ENCODE measurements around the gene NECTIN4.

The NECTIN4 gene

GRCh38 chr1:161092621-161093028 lies 3.3 kb upstream of the NECTIN4 start:
- Histone ChIP-seq H3K27me3 (replicated peaks; ENCODE audit: control insufficient read depth, insufficient read depth, low read length, poor library complexity, severe bottlenecking) (no peaks in the 10 kb centered on the region), H3K9me3 (ENCODE audit: control insufficient read depth, low read length) (no peaks in the 10 kb centered on the region), H3K4me1 (ENCODE audit: control insufficient read depth, insufficient read depth, low read length, poor library complexity, severe bottlenecking) (no peaks in the 10 kb centered on the region), H3K27ac (ENCODE audit: insufficient read depth, low read length, poor library complexity, severe bottlenecking) (no peak overlapping the region), H3K4me3 (ENCODE audit: insufficient read depth, low read depth, low read length, poor library complexity, severe bottlenecking) (no peak overlapping the region), H3K36me3 (ENCODE audit: control insufficient read depth, insufficient read depth, low read length) (no peaks in the 10 kb centered on the region)
- no peak for DNase-seq

- DNase-seq = no peak
- H3K36me3 ChIP-seq (ENCODE audit: control insufficient read depth, insufficient read depth, low read length) = no peaks in the 10 kb centered on the region
- H3K9me3 ChIP-seq (ENCODE audit: control insufficient read depth, low read length) = no peaks in the 10 kb centered on the region
- no peak overlapping the region for H3K4me3 ChIP-seq (ENCODE audit: insufficient read depth, low read depth, low read length, poor library complexity, severe bottlenecking)
- H3K27ac ChIP-seq (ENCODE audit: insufficient read depth, low read length, poor library complexity, severe bottlenecking) = no peak overlapping the region
- H3K4me1 ChIP-seq (ENCODE audit: control insufficient read depth, insufficient read depth, low read length, poor library complexity, severe bottlenecking) = no peaks in the 10 kb centered on the region
- H3K27me3 ChIP-seq (replicated peaks; ENCODE audit: control insufficient read depth, insufficient read depth, low read length, poor library complexity, severe bottlenecking) = no peaks in the 10 kb centered on the region
These were observed 2.6 kb upstream of the NECTIN4 start for GRCh38 chr1:161091796-161092507.

DNA sequence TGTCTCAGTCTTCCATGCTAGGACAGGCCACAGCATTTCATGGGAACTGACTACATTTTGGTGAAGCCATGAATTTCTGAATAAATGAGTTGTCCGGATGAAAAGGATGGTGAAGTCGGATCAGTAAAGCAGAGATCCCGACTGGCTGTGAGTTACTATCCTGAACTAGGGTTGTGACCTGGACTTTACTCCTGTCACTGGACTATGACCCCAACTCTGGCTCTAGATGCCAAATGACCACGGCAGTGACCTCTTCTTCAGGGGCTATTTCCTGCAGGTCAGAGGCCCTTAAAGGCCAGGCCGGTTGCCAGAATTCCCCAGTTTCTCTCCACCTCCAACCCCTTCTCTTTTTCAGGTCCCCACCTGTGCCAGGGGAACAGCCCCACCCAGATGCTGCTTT lies 1.7 kb upstream of the NECTIN4 start:
- Histone ChIP-seq H3K27ac (ENCODE audit: insufficient read depth, low read length, poor library complexity, severe bottlenecking) (no peak overlapping the region), H3K27me3 (replicated peaks; ENCODE audit: control insufficient read depth, insufficient read depth, low read length, poor library complexity, severe bottlenecking) (no peaks in the 10 kb centered on the region), H3K4me3 (ENCODE audit: insufficient read depth, low read depth, low read length, poor library complexity, severe bottlenecking) (no peak overlapping the region), H3K4me1 (ENCODE audit: control insufficient read depth, insufficient read depth, low read length, poor library complexity, severe bottlenecking) (no peaks in the 10 kb centered on the region), H3K36me3 (ENCODE audit: control insufficient read depth, insufficient read depth, low read length) (no peaks in the 10 kb centered on the region), H3K9me3 (ENCODE audit: control insufficient read depth, low read length) (no peaks in the 10 kb centered on the region)
- DNase-seq = no peak

DNA sequence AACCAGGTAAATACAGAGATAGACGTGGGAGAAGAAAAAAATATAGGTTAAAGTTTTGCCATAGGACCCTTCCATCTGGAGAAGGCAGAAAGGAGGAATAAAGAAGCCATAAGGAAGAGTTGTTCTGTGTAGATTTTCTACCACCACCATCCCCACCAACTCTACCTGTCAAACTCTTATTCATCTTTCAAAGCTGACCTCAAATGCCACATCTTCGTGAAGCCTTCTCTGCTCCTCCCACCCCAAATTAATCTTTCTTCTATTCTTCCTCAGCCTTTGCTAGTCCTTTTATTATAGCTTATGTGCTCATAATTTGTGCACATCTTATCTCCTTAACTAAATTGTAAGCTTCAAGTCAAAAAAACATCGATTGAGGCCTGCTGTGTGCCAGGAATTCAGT lies 1.3 kb upstream of the NECTIN4 start:
- Histone ChIP-seq H3K4me1 (ENCODE audit: control insufficient read depth, insufficient read depth, low read length, poor library complexity, severe bottlenecking) (no peaks in the 10 kb centered on the region), H3K9me3 (ENCODE audit: control insufficient read depth, low read length) (no peaks in the 10 kb centered on the region), H3K36me3 (ENCODE audit: control insufficient read depth, insufficient read depth, low read length) (no peaks in the 10 kb centered on the region), H3K27me3 (replicated peaks; ENCODE audit: control insufficient read depth, insufficient read depth, low read length, poor library complexity, severe bottlenecking) (no peaks in the 10 kb centered on the region), H3K27ac (ENCODE audit: insufficient read depth, low read length, poor library complexity, severe bottlenecking) (no peak overlapping the region), H3K4me3 (ENCODE audit: insufficient read depth, low read depth, low read length, poor library complexity, severe bottlenecking) (no peak overlapping the region)
- DNase-seq = no peak

GRCh38 chr1:161089938-161090337 lies 580 bp upstream of the NECTIN4 start:
- Histone ChIP-seq H3K36me3 (ENCODE audit: control insufficient read depth, insufficient read depth, low read length) (no peaks in the 10 kb centered on the region), H3K4me3 (ENCODE audit: insufficient read depth, low read depth, low read length, poor library complexity, severe bottlenecking) (no peak overlapping the region), H3K4me1 (ENCODE audit: control insufficient read depth, insufficient read depth, low read length, poor library complexity, severe bottlenecking) (no peaks in the 10 kb centered on the region), H3K27me3 (replicated peaks; ENCODE audit: control insufficient read depth, insufficient read depth, low read length, poor library complexity, severe bottlenecking) (no peaks in the 10 kb centered on the region), H3K27ac (ENCODE audit: insufficient read depth, low read length, poor library complexity, severe bottlenecking) (no peak overlapping the region), H3K9me3 (ENCODE audit: control insufficient read depth, low read length) (no peaks in the 10 kb centered on the region)
- no peak for DNase-seq

DNA sequence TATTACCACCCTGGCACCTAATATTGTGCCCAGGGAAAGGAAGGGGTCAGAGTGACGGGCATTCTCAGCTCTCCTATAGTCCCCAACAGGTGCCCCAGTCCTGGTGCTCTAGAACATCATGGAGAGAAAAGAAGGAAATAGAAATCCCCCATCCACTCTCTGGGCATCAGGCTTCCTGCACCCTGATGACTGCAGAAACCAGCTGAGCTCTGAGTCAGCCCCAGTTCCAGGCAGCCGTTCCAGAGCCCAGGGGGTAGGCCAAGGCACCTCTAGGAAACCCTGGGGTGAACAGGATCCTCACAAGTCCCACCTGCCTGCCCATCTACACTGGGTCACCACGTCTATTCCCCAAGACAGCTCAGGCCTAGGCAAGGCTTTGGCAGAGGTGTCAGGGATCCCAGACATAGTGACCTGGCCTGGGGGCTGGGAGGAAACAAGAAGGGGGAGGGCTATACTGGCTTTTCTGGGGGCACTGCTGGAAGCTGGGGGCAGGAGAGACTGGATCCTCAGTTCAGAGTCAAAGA lies 709 bp downstream of the NECTIN4 start:
- no peak for DNase-seq
- Histone ChIP-seq H3K27ac (ENCODE audit: insufficient read depth, low read length, poor library complexity, severe bottlenecking) (no peak overlapping the region), H3K4me1 (ENCODE audit: control insufficient read depth, insufficient read depth, low read length, poor library complexity, severe bottlenecking) (no peaks in the 10 kb centered on the region)

GRCh38 chr1:161086457-161086856 lies 2.9 kb downstream of the NECTIN4 start:
- Histone ChIP-seq H3K4me1 (ENCODE audit: control insufficient read depth, insufficient read depth, low read length, poor library complexity, severe bottlenecking) (no peaks in the 10 kb centered on the region), H3K36me3 (ENCODE audit: control insufficient read depth, insufficient read depth, low read length) (no peaks in the 10 kb centered on the region), H3K4me3 (ENCODE audit: insufficient read depth, low read depth, low read length, poor library complexity, severe bottlenecking) (no peak overlapping the region), H3K9me3 (ENCODE audit: control insufficient read depth, low read length) (no peaks in the 10 kb centered on the region), H3K27me3 (replicated peaks; ENCODE audit: control insufficient read depth, insufficient read depth, low read length, poor library complexity, severe bottlenecking) (no peaks in the 10 kb centered on the region), H3K27ac (ENCODE audit: insufficient read depth, low read length, poor library complexity, severe bottlenecking) (no peak overlapping the region)
- DNase-seq = no peak

More for the DNA sequence above, 709 bp downstream of the NECTIN4 start:
- no peaks in the 10 kb centered on the region for H3K9me3 ChIP-seq (ENCODE audit: control insufficient read depth, low read length)
- H3K36me3 ChIP-seq (ENCODE audit: control insufficient read depth, insufficient read depth, low read length) = no peaks in the 10 kb centered on the region
- no peaks in the 10 kb centered on the region for H3K27me3 ChIP-seq (replicated peaks; ENCODE audit: control insufficient read depth, insufficient read depth, low read length, poor library complexity, severe bottlenecking)
- no peak overlapping the region for H3K4me3 ChIP-seq (ENCODE audit: insufficient read depth, low read depth, low read length, poor library complexity, severe bottlenecking)

- H3K36me3 ChIP-seq (ENCODE audit: control insufficient read depth, insufficient read depth, low read length) = no peaks in the 10 kb centered on the region
- no peaks in the 10 kb centered on the region for H3K27me3 ChIP-seq (replicated peaks; ENCODE audit: control insufficient read depth, insufficient read depth, low read length, poor library complexity, severe bottlenecking)
- no peak overlapping the region for H3K4me3 ChIP-seq (ENCODE audit: insufficient read depth, low read depth, low read length, poor library complexity, severe bottlenecking)
- no peak overlapping the region for H3K27ac ChIP-seq (ENCODE audit: insufficient read depth, low read length, poor library complexity, severe bottlenecking)
- no peaks in the 10 kb centered on the region for H3K4me1 ChIP-seq (ENCODE audit: control insufficient read depth, insufficient read depth, low read length, poor library complexity, severe bottlenecking)
- no peaks in the 10 kb centered on the region for H3K9me3 ChIP-seq (ENCODE audit: control insufficient read depth, low read length)
- no peak for DNase-seq
These were observed 4.2 kb downstream of the NECTIN4 start for GRCh38 chr1:161085165-161085564.

- Histone ChIP-seq H3K4me3 (ENCODE audit: insufficient read depth, low read depth, low read length, poor library complexity, severe bottlenecking) (no peak overlapping the region), H3K9me3 (ENCODE audit: control insufficient read depth, low read length) (no peaks in the 10 kb centered on the region), H3K4me1 (ENCODE audit: control insufficient read depth, insufficient read depth, low read length, poor library complexity, severe bottlenecking) (no peaks in the 10 kb centered on the region), H3K36me3 (ENCODE audit: control insufficient read depth, insufficient read depth, low read length) (no peaks in the 10 kb centered on the region), H3K27ac (ENCODE audit: insufficient read depth, low read length, poor library complexity, severe bottlenecking) (no peak overlapping the region), H3K27me3 (replicated peaks; ENCODE audit: control insufficient read depth, insufficient read depth, low read length, poor library complexity, severe bottlenecking) (no peaks in the 10 kb centered on the region)
- no peak for DNase-seq
These were observed 4.8 kb downstream of the NECTIN4 start for GRCh38 chr1:161084597-161084988.

DNA sequence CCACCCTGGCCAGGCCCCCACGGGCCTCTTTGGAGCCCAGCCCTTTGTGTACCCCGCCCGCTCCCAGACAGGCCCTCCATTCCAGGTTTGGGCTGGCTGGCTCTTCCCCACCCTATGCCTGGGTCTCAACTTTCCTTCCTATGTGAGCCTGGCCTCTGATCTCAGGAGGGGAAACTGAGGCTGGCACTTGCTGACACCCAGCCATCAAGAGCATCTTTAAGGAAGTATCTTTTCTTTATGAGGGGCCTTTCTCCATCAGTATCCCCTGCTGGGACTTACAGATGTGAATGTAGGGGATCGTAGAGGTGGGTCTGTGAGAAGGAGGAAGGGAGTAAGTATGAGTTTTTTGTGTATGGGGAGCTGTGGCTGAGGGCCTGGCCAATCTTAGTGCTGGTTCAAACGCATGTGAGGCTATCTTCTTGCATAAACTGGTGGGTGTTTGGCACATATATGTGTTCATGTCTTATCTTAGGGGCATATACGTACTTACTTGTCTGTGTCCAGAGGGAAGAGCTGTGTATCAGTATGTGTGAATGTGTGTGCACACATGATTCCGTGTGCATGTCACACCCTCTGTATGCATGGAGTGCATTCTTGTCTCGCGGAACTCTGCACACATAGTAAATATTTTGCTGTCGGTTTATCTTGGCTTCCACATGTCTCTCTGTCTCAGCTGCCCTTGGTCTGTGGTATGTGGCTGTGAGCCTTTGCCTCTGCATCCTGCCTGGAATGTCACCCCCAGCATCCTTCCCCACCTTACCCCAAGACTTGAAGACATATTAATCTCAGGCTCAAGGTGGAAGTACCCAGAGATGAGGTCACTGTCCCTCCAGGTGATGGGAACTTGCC lies 5.4 kb downstream of the NECTIN4 start:
- H3K9me3 ChIP-seq (ENCODE audit: control insufficient read depth, low read length) = no peaks in the 10 kb centered on the region
- H3K36me3 ChIP-seq (ENCODE audit: control insufficient read depth, insufficient read depth, low read length) = no peaks in the 10 kb centered on the region
- DNase-seq = no peak
- H3K4me3 ChIP-seq (ENCODE audit: insufficient read depth, low read depth, low read length, poor library complexity, severe bottlenecking) = no peak overlapping the region
- H3K27me3 ChIP-seq (replicated peaks; ENCODE audit: control insufficient read depth, insufficient read depth, low read length, poor library complexity, severe bottlenecking) = no peaks in the 10 kb centered on the region
- no peaks in the 10 kb centered on the region for H3K4me1 ChIP-seq (ENCODE audit: control insufficient read depth, insufficient read depth, low read length, poor library complexity, severe bottlenecking)
- H3K27ac ChIP-seq (ENCODE audit: insufficient read depth, low read length, poor library complexity, severe bottlenecking) = no peak overlapping the region

Data from effector memory CD4-positive, alpha-beta T cell (primary cell).